ENCODE results near the gene HDAC4.

DNA sequence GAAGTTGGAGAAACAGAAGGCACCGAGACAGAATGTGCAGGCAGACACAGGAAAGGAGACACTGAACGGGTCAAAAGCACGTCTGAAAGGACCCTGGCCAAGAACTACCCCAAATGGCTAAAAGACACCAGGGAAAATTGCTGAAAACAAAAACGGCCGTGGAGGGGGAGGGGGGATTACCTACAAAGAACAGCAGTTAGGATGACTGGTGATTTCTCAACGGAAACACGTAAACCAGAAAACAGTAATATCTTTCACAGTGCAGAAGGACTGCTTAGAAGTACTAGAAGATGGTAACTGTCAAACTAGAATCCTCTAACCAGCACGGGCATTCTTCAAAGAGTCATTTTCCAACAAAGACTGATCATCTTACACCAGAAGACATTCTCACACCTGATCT is 142.6 kb downstream of the HDAC4 start:
- TF ChIP-seq, protein P1, sequence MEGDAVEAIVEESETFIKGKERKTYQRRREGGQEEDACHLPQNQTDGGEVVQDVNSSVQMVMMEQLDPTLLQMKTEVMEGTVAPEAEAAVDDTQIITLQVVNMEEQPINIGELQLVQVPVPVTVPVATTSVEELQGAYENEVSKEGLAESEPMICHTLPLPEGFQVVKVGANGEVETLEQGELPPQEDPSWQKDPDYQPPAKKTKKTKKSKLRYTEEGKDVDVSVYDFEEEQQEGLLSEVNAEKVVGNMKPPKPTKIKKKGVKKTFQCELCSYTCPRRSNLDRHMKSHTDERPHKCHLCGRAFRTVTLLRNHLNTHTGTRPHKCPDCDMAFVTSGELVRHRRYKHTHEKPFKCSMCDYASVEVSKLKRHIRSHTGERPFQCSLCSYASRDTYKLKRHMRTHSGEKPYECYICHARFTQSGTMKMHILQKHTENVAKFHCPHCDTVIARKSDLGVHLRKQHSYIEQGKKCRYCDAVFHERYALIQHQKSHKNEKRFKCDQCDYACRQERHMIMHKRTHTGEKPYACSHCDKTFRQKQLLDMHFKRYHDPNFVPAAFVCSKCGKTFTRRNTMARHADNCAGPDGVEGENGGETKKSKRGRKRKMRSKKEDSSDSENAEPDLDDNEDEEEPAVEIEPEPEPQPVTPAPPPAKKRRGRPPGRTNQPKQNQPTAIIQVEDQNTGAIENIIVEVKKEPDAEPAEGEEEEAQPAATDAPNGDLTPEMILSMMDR (IDR thresholded peaks at IDR 0.05): no peak
- no peak for TF ChIP-seq TCF7L2 (IDR thresholded peaks at IDR 0.05; ENCODE audit: low read depth, low read length)
